ELF-1 (cell line): ENCODE data around the gene RFX1.

Source experiments
- DNase-seq: peaks from one replicate; pipeline ENCODE4 v3.0.0-alpha.2; 2016; ENCODE audit warnings: low read depth, low spot score

The RFX1 gene

DNA sequence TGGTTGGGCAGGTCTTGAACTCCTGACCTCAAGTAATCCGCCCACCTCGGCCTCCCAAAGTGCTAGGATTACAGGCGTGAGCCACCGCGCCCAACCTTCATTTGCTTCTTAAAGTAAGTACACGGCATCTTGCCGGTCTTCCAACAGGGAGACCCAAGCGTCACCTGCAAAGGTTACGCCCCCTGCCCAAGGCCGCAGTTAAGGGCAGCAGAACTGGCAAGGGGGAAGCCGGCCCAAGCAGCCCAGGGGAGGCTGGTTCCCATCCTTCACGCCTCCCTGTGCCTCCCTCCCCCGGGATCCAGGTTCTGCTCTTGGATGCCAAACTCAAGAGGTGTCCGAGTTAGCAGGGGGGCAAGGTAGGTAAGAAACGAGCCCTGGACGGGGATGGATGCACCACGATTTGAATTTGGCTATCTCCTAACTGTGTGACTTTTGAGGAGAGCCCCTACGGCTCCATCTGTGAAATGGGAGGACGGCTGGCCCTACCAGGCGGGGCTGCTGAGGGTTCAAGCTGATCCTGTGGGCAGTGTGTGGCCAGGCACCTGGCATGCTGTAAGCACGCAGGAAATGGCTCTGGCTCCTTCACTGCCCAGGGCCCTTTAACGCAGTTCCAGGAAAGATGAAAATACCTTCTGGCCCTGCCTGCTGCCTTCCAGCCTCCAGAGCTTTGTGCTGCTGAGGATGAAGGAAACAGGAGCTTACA is 9.0 kb downstream of the RFX1 start:
- no peak for DNase-seq

DNA sequence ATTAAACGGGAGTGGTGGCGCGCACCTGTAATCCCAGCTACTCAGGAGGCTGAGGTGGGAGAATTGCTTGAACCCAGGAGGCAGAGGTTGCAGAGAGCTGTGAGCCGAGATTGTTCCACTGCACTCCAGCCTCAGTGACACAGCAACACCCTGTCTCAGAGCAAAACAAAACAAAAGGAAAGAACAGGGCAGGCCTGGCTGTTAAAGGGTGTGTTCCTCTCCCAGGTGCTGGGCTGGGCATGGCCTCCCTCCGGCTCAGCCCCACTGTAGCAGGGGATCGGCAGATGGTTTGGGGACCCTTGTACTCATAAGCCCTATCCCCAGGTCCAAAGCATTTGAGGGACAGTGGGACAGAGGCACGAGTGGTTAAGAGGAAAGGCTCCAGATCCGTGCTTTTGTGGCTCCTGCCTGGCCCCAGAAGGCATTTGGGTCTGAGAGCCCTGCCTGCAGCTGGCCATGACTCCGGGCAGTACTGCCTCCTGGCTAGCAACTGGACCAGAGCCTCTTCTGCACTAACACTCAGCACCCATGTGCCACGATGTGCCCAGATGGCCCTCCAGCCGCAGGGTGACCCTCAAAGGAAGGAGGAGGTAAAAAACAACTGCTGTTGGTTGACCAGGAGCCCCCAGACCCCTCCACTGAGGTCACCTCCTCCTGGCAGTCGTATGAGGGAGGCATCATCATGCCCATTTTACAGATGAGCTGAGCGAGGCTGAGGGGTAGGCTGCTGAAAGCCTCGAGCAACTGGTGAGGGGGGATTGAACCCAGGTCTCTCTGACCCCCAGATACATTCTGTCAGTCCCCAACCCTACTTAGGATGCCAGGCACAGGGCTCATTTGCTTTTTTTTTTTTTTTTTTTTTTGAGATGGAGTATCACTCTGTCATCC is 10.0 kb downstream of the RFX1 start:
- DNase-seq, result no peak

DNA sequence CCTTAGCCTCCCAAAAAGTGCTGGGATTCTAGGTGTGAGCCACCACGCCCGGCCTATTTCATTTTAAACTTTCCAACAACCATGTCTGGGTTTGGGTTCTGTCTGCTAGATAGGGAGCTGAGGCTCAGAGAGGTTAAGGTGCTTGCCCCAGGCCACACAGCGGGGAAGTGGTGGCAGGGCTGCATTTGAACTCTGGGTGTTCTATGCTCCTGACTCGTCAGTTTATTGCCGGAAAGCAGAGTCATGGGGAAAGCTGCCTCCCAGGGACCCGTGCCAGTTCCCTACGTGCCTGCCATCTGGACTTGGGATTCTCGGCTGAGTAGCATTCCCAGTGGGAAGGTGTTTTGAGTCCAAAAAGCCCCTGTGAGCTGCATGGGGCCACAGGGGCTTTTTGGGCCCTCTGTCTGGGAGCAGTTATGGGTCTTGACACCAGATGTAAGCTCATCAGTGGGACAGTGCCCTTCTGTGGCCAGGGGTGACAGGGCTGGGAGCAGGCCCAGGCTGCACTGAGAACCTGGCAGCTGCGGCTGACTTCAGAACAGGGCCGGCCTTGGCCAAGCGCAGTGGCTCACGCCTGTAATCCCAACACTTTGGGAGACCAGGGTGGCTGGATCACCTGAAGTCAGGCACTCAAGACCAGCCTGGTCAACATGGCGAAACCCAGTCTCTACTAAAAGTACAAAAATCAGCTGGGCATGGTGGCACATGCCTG is 10.9 kb downstream of the RFX1 start:
- no peak for DNase-seq

DNA sequence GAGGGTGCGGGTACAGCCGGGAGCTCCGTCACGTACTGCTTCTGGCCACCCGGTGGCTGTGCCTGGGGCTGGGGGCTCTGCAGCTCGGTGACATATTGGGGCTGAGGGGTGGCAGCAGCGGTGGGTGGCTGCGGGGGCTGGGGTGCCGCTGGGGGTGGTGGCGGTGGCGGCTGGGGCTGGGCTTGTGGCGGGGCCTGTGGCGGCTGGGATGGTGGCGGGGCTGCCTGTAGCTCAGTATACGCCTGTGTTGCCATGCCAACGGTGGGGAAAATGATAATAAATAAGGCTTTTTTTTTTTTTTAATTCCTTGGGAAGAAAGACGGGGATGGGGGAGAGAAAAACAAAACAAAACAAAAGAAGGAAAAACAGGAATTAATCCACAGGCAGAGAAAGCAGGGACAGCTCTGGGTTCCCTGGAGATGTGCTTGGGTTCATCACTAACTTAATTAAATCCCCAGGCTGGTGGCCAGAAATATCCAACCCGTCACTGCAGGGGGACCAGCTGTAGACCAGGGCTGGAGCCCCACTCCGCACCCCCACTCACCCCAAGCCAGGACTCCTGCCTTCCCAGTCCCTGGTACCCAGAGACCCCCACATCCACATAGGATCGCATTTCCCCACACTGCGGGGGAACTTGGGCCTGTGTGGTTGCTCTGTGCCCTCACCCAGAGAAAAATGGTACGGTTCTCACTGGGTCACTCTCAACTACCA is 12.4 kb downstream of the RFX1 start:
- DNase-seq, result no peak

- DNase-seq, result no peak
Observed at GRCh38 chr19:13992025-13992424, 14.1 kb downstream of the RFX1 start.

DNA sequence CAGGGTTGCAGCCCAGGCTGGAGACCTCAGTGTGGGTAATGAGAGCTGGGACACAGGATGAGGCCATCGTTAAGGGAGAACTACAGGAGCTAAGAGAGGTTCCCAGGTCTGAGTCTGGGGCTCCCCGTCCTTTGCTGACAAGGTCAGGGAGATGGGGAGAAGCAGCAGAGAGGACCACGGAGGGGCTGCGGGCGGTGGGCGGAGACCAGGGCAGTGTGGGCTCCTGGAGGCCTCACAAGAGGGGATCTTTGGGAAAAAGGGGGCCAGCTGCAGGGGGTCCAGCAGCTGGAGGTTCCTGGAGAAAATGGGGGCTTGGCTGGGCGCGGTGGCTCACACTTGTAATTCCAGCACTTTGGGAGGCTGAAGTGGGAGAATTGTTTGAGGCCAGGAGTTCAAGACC is 16.0 kb downstream of the RFX1 start:
- no peak for DNase-seq

DNA sequence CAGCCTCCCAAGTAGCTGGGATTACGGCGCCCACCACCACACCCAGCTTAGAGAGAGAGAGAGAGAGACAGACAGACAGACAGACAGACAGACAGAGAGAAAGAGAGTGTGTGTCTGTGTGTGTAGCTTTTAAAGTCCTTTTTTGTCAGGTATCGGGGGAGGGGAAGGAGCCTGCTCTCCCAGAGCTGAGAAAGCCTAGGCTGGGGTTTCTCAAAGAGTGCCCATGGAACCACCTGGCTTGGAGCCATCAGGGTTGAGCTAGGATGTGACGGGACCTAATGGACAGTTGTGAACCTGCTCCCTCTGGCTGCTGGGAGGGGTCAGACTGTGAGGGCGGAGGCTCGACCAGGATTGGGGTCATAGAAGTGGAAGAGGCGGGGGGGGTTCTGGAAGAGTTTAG is 16.6 kb downstream of the RFX1 start:
- no peak for DNase-seq

GRCh38 chr19:13987101-13987890 is 18.8 kb downstream of the RFX1 start:
- DNase-seq, result peak; percentile 37

DNA sequence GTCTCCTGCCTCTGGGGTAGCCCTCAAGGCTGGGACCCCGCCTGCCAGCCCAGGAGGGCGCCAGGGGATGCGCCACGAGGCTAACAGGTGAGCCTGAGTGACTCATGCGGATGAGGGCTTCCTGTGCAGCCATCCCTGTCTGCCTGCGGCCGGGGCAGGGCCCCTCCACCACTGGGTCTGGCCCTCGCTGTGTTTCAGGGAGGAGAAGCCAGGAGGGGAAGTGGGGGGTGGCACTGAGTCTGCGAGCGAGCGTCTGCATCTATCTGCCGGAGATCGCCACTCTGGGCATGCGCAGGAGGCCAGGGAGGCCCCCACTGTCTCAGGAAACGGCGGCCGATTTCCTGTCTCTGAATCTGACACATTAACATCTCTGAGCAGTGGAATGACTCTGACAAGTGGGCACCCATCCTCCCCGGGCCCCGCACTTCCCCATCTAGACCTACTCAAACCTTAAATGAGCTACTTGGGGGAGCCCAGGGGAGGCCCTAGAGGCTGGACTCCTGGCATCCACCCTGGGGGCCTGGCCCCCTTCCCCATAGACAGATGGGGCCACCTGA is 19.7 kb downstream of the RFX1 start:
- DNase-seq, result peak; percentile 63

DNA sequence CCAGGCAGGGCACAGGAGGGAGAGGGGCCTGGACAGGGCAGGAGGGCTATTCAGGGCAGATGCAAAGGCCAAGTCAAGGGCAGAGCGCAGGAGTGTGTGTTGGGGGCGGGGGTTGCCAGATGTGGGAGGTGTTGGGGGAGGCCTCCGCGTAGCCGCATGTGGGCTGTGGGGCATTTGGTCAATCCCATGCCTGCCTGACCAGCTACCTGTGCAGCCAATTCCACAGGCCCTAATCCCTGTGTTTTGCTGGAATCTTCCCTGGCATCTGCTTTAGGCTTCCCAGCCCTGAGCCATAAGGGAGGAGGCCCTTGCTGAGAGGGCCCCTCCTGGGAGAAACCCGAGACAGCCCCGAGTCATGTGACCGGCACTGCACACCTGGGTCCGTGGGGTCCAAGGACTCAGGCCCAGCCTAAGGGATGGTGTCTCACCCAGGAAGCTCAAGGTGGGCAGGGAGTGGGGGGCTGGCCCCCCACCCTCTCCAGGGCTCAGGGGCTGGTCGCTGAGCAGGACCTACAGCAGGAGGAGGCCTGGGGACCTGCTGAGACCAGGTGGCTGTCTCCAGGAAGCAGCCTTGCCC is 20.3 kb downstream of the RFX1 start:
- no peak for DNase-seq

GRCh38 chr19:13984875-13985741 is 21.0 kb downstream of the RFX1 start:
- DNase-seq, result no peak

DNA sequence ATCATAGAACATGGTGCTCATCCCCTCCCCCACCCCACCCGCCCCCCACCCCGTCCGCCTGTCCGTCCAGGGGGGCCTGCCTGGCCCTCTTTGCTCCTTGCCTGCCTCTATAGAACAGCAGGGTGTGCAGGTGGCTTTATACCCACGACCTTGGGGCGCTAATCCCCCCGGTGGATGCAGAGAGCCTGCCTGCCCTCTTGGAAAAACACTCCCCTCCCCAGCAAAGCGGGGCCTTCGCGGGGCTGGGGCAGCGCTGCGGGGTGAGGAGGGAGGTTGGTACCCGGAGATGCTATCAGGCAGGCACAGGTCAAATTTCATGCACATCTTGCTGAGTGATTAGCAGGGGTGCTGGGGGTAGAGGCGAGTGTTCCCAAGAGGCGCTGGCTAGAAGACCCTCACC is 21.9 kb downstream of the RFX1 start:
- no peak for DNase-seq

GRCh38 chr19:13983213-13983889 is 22.8 kb downstream of the RFX1 start:
- no peak for DNase-seq

GRCh38 chr19:13982773-13983172 is 23.3 kb downstream of the RFX1 start:
- no peak for DNase-seq

GRCh38 chr19:13981988-13982501 is 24.1 kb downstream of the RFX1 start:
- no peak for DNase-seq

- DNase-seq, result no peak
Observed at GRCh38 chr19:13981467-13981866, 24.7 kb downstream of the RFX1 start.

- no peak for DNase-seq
Observed at GRCh38 chr19:13981021-13981420, 25.1 kb downstream of the RFX1 start.

- no peak for DNase-seq
Observed at GRCh38 chr19:13980340-13980739, 25.8 kb downstream of the RFX1 start.

GRCh38 chr19:13979686-13980085 is 26.4 kb downstream of the RFX1 start:
- no peak for DNase-seq
